ENCODE data around the gene HP.
A peak's percentile ranks its signal among the peaks of the same experiment; 100 is the strongest.

HP gene

GRCh38 chr16:72083778-72084404 is 29.6 kb downstream of the HP start:
- Histone ChIP-seq H3K36me3 (ENCODE audit: control insufficient read depth in 1 of 2, insufficient read depth in 2 of 2, low read length in 2 of 2) (peaks cover 18 to 37% of the 10 kb centered on the region in 2 donors), H3K9ac (ENCODE audit: low read depth in 1 of 2, low read length in 2 of 2) (no peak overlapping the region), H3K27ac (ENCODE audit: low read depth, low read length) (no peak overlapping the region), H3K27me3 (ENCODE audit: control insufficient read depth in 1 of 2, insufficient read depth in 2 of 2, low read length in 2 of 2) (no peaks in the 10 kb centered on the region), H3K9me3 (ENCODE audit: control insufficient read depth in 1 of 2, low read length in 2 of 2) (peaks cover 10 to 13% of the 10 kb centered on the region in 2 donors), H3K4me3 (ENCODE audit: low read depth in 1 of 2, low read length in 2 of 2) (no peak overlapping the region), H3K4me1 (ENCODE audit: control insufficient read depth in 1 of 2, insufficient read depth in 2 of 2, low read length in 2 of 2) (no peaks in the 10 kb centered on the region)

DNA sequence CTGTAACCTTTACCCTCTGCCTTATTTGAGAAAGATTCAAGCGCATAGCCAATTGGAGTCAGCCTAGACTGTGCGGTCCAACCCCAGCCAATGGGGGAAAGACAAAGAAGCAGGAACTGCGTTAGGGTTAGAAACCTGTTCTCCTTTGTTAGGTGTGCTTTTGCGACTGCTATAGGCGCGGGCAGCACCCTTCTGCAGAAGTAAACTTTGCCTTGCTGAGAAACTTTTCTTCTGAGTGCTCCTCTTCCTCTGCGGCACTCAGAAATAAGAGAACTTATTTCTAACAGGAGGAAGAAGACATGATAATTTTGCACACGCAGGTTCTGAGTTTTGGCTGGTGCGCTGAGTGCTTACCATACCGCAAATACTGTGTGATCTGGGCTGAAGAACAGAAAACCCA is 30.1 kb downstream of the HP start:
- no peaks in the 10 kb centered on the region for H3K27me3 ChIP-seq (ENCODE audit: control insufficient read depth in 1 of 2, insufficient read depth in 2 of 2, low read length in 2 of 2)
- no peak overlapping the region for H3K4me3 ChIP-seq (ENCODE audit: low read depth in 1 of 2, low read length in 2 of 2)
- H3K27ac ChIP-seq (ENCODE audit: low read depth, low read length), result no peak overlapping the region
- no peak overlapping the region for H3K9ac ChIP-seq (ENCODE audit: low read depth in 1 of 2, low read length in 2 of 2)
- H3K4me1 ChIP-seq (ENCODE audit: control insufficient read depth in 1 of 2, insufficient read depth in 2 of 2, low read length in 2 of 2), result no peaks in the 10 kb centered on the region
- peaks cover 18 to 43% of the 10 kb centered on the region in 2 donors for H3K36me3 ChIP-seq (ENCODE audit: control insufficient read depth in 1 of 2, insufficient read depth in 2 of 2, low read length in 2 of 2)
- peaks cover 10 to 13% of the 10 kb centered on the region in 2 donors for H3K9me3 ChIP-seq (ENCODE audit: control insufficient read depth in 1 of 2, low read length in 2 of 2)

DNA sequence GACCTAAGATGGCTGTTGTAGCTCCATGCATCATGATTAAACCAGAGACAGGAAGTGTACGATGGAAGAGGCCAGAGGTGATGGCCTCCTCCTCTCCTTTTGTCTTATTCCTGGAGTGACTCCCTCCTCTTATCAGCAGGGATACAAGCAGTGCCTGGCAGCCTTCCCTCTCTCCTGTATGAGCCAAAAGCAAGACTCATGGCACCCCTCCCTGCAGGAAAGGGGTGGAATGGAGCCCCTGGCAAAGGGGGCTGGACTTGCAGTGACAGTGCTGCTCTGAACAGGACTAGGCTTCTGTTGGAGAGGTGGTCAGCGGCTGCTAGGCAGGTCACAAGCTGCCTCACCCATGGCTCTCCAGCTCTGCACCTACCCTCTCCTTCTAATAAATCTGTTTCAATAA is 30.7 kb downstream of the HP start:
- no peak overlapping the region for H3K9ac ChIP-seq (ENCODE audit: low read depth in 1 of 2, low read length in 2 of 2)
- H3K9me3 ChIP-seq (ENCODE audit: control insufficient read depth in 1 of 2, low read length in 2 of 2), result peaks cover 10 to 13% of the 10 kb centered on the region in 2 donors
- H3K27ac ChIP-seq (ENCODE audit: low read depth, low read length), result no peak overlapping the region
- no peaks in the 10 kb centered on the region for H3K27me3 ChIP-seq (ENCODE audit: control insufficient read depth in 1 of 2, insufficient read depth in 2 of 2, low read length in 2 of 2)
- H3K4me3 ChIP-seq (ENCODE audit: low read depth in 1 of 2, low read length in 2 of 2), result no peak overlapping the region
- H3K4me1 ChIP-seq (ENCODE audit: control insufficient read depth in 1 of 2, insufficient read depth in 2 of 2, low read length in 2 of 2), result no peaks in the 10 kb centered on the region
- peaks cover 22 to 48% of the 10 kb centered on the region in 2 donors for H3K36me3 ChIP-seq (ENCODE audit: control insufficient read depth in 1 of 2, insufficient read depth in 2 of 2, low read length in 2 of 2)

DNA sequence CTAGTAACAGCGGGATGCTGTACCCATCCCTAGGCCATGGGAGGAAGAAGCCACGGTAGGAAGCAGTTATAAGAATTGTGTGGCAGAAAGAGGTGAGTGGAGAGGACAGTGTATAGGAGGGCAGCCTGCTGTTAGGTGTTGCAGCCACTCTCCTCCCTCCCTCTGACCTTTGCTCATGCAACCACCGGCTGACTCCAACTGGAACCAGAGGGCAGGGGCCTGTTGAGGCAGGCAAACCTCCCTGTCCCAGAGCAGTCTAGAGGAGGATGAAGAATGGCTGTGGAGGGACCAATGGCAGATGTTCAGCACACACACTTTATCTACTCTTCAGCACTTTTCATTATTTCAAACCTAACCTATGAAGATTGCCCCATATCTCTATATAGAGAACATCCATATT is 36.9 kb downstream of the HP start:
- H3K27me3 ChIP-seq (ENCODE audit: control insufficient read depth in 1 of 2, insufficient read depth in 2 of 2, low read length in 2 of 2), result no peaks in the 10 kb centered on the region
- H3K9ac ChIP-seq (ENCODE audit: low read depth in 1 of 2, low read length in 2 of 2), result no peak overlapping the region
- peaks cover 11 to 48% of the 10 kb centered on the region in 2 donors for H3K36me3 ChIP-seq (ENCODE audit: control insufficient read depth in 1 of 2, insufficient read depth in 2 of 2, low read length in 2 of 2)
- no peaks in the 10 kb centered on the region for H3K9me3 ChIP-seq (ENCODE audit: control insufficient read depth in 1 of 2, low read length in 2 of 2)
- H3K4me3 ChIP-seq (ENCODE audit: low read depth in 1 of 2, low read length in 2 of 2), result peak overlapping the region; percentile 29 to 47
- peaks cover 23 to 34% of the 10 kb centered on the region in 2 donors for H3K4me1 ChIP-seq (ENCODE audit: control insufficient read depth in 1 of 2, insufficient read depth in 2 of 2, low read length in 2 of 2)
- no peak overlapping the region for H3K27ac ChIP-seq (ENCODE audit: low read depth, low read length)

DNA sequence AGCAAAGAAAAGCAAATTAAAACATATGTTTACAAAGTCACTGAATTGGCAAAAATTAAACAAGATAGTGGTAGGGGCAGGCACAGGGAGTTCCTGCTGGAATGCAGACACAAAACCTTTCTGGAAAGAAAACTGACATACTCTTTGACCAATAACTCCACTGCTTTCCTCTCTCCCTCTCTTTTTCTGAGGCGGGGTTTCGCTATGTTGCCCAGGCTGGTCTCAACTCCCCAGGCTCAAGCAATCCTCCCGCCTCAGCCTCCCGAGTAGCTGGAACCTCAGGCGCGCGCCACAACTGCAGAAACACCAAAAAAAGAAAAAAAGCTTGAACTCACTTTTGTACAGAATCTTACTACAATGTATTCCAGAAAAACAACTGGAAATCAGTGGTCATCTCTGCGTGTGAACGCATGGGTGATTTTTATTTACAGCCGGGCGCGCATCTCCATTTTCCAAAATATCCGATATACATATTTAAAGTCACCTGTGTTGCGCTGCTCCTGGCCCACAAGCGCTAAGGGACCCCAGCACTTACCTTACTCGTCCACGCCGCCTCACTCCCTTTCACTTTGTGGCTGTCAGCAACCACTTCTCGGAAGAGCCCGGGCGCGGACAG is 38.6 kb downstream of the HP start:
- Histone ChIP-seq H3K4me1 (ENCODE audit: control insufficient read depth in 1 of 2, insufficient read depth in 2 of 2, low read length in 2 of 2) (peaks cover 23 to 34% of the 10 kb centered on the region in 2 donors), H3K4me3 (ENCODE audit: low read depth in 1 of 2, low read length in 2 of 2) (peak overlapping the region; percentile 99 to 100), H3K9me3 (ENCODE audit: control insufficient read depth in 1 of 2, low read length in 2 of 2) (no peaks in the 10 kb centered on the region), H3K27ac (ENCODE audit: low read depth, low read length) (peak overlapping the region; percentile 83), H3K36me3 (ENCODE audit: control insufficient read depth in 1 of 2, insufficient read depth in 2 of 2, low read length in 2 of 2) (peaks cover 16 to 51% of the 10 kb centered on the region in 2 donors), H3K9ac (ENCODE audit: low read depth in 1 of 2, low read length in 2 of 2) (peak overlapping the region; percentile 93 to 95), H3K27me3 (ENCODE audit: control insufficient read depth in 1 of 2, insufficient read depth in 2 of 2, low read length in 2 of 2) (no peaks in the 10 kb centered on the region)

- peaks cover 23 to 34% of the 10 kb centered on the region in 2 donors for H3K4me1 ChIP-seq (ENCODE audit: control insufficient read depth in 1 of 2, insufficient read depth in 2 of 2, low read length in 2 of 2)
- H3K9ac ChIP-seq (ENCODE audit: low read depth in 1 of 2, low read length in 2 of 2), result peak within 1 kb of the TSS; percentile 93 to 95
- H3K9me3 ChIP-seq (ENCODE audit: control insufficient read depth in 1 of 2, low read length in 2 of 2), result no peaks in the 10 kb centered on the region
- peaks cover 16 to 51% of the 10 kb centered on the region in 2 donors for H3K36me3 ChIP-seq (ENCODE audit: control insufficient read depth in 1 of 2, insufficient read depth in 2 of 2, low read length in 2 of 2)
- peak within 1 kb of the TSS; percentile 99 to 100 for H3K4me3 ChIP-seq (ENCODE audit: low read depth in 1 of 2, low read length in 2 of 2)
- no peaks in the 10 kb centered on the region for H3K27me3 ChIP-seq (ENCODE audit: control insufficient read depth in 1 of 2, insufficient read depth in 2 of 2, low read length in 2 of 2)
- H3K27ac ChIP-seq (ENCODE audit: low read depth, low read length), result peak within 1 kb of the TSS; percentile 83
Measured at GRCh38 chr16:72093448-72094265, 39.4 kb downstream of the HP start, which contains the start of the genes DHX38 and TXNL4B. Gene DHX38 (plus strand): TSS chr16:72093847. CDS start chr16:72096158, 2,311 bp downstream. Gene TXNL4B (minus strand): TSS chr16:72093620. CDS start chr16:72090749, 2,871 bp downstream.

DNA sequence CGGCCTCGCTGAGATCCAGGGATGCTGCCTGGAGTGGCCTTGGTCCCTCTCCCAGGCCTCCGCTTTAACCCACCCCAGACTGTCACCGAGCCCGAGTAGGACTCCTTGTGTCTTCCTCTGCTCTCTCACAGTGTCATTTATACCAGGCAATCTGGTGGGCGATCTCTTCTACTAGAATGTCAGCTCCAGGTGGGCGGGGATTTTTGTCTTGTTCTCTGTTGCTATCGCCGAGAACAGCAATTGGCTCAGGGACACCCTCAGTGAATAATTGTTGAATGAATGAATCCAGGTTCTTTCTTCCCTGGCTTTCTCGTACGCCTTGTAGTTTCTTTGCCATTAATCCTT is 39.9 kb downstream of the HP start:
- Histone ChIP-seq H3K9me3 (ENCODE audit: control insufficient read depth in 1 of 2, low read length in 2 of 2) (no peaks in the 10 kb centered on the region), H3K9ac (ENCODE audit: low read depth in 1 of 2, low read length in 2 of 2) (peak overlapping the region; percentile 93 to 95), H3K4me3 (ENCODE audit: low read depth in 1 of 2, low read length in 2 of 2) (peak overlapping the region; percentile 99 to 100), H3K36me3 (ENCODE audit: control insufficient read depth in 1 of 2, insufficient read depth in 2 of 2, low read length in 2 of 2) (peaks cover 20 to 51% of the 10 kb centered on the region in 2 donors), H3K27ac (ENCODE audit: low read depth, low read length) (peak overlapping the region; percentile 78), H3K4me1 (ENCODE audit: control insufficient read depth in 1 of 2, insufficient read depth in 2 of 2, low read length in 2 of 2) (peaks cover 23 to 34% of the 10 kb centered on the region in 2 donors), H3K27me3 (ENCODE audit: control insufficient read depth in 1 of 2, insufficient read depth in 2 of 2, low read length in 2 of 2) (no peaks in the 10 kb centered on the region)

GRCh38 chr16:72098936-72099335 is 44.6 kb downstream of the HP start:
- H3K36me3 ChIP-seq (ENCODE audit: control insufficient read depth in 1 of 2, insufficient read depth in 2 of 2, low read length in 2 of 2), result peaks cover 55 to 80% of the 10 kb centered on the region in 2 donors
- no peak overlapping the region for H3K27ac ChIP-seq (ENCODE audit: low read depth, low read length)

GRCh38 chr16:72099377-72099818 is 45.1 kb downstream of the HP start:
- H3K4me1 ChIP-seq (ENCODE audit: control insufficient read depth in 1 of 2, insufficient read depth in 2 of 2, low read length in 2 of 2), result peaks cover 7 to 13% of the 10 kb centered on the region in 2 donors
- no peaks in the 10 kb centered on the region for H3K9me3 ChIP-seq (ENCODE audit: control insufficient read depth in 1 of 2, low read length in 2 of 2)
- no peaks in the 10 kb centered on the region for H3K27me3 ChIP-seq (ENCODE audit: control insufficient read depth in 1 of 2, insufficient read depth in 2 of 2, low read length in 2 of 2)
- H3K9ac ChIP-seq (ENCODE audit: low read depth in 1 of 2, low read length in 2 of 2), result no peak overlapping the region
- H3K36me3 ChIP-seq (ENCODE audit: control insufficient read depth in 1 of 2, insufficient read depth in 2 of 2, low read length in 2 of 2), result peaks cover 59 to 85% of the 10 kb centered on the region in 2 donors
- H3K27ac ChIP-seq (ENCODE audit: low read depth, low read length), result no peak overlapping the region
- no peak overlapping the region for H3K4me3 ChIP-seq (ENCODE audit: low read depth in 1 of 2, low read length in 2 of 2)

More at GRCh38 chr16:72098936-72099335, 44.6 kb downstream of the HP start:
- H3K4me3 ChIP-seq (ENCODE audit: low read depth in 1 of 2, low read length in 2 of 2), result no peak overlapping the region
- no peak overlapping the region for H3K9ac ChIP-seq (ENCODE audit: low read depth in 1 of 2, low read length in 2 of 2)
- H3K9me3 ChIP-seq (ENCODE audit: control insufficient read depth in 1 of 2, low read length in 2 of 2), result no peaks in the 10 kb centered on the region
- H3K4me1 ChIP-seq (ENCODE audit: control insufficient read depth in 1 of 2, insufficient read depth in 2 of 2, low read length in 2 of 2), result peaks cover 7 to 16% of the 10 kb centered on the region in 2 donors
- no peaks in the 10 kb centered on the region for H3K27me3 ChIP-seq (ENCODE audit: control insufficient read depth in 1 of 2, insufficient read depth in 2 of 2, low read length in 2 of 2)

GRCh38 chr16:72101195-72101594 is 46.9 kb downstream of the HP start:
- H3K27ac ChIP-seq (ENCODE audit: low read depth, low read length), result no peak overlapping the region
- H3K9me3 ChIP-seq (ENCODE audit: control insufficient read depth in 1 of 2, low read length in 2 of 2), result no peaks in the 10 kb centered on the region
- H3K4me1 ChIP-seq (ENCODE audit: control insufficient read depth in 1 of 2, insufficient read depth in 2 of 2, low read length in 2 of 2), result no peaks in the 10 kb centered on the region
- H3K27me3 ChIP-seq (ENCODE audit: control insufficient read depth in 1 of 2, insufficient read depth in 2 of 2, low read length in 2 of 2), result no peaks in the 10 kb centered on the region
- H3K36me3 ChIP-seq (ENCODE audit: control insufficient read depth in 1 of 2, insufficient read depth in 2 of 2, low read length in 2 of 2), result peaks cover 77 to 97% of the 10 kb centered on the region in 2 donors
- no peak overlapping the region for H3K4me3 ChIP-seq (ENCODE audit: low read depth in 1 of 2, low read length in 2 of 2)
- no peak overlapping the region for H3K9ac ChIP-seq (ENCODE audit: low read depth in 1 of 2, low read length in 2 of 2)
